HG02571 (cell line): ENCODE data around the gene EPDR1.

Source experiments
- ATAC-seq: cut with Tn5 transposase; IDR thresholded peaks from one replicate; pipeline ENCODE4 v1.9.1; 2021; ENCODE audit warnings: mild to moderate bottlenecking, moderate library complexity; ENCODE audit not compliant: unreplicated experiment

EPDR1 gene

GRCh38 chr7:37973915-37974314 is 53.5 kb downstream of the EPDR1 start:
- no peak for ATAC-seq

GRCh38 chr7:37974711-37975110 is 54.3 kb downstream of the EPDR1 start:
- ATAC-seq: no peak

- no peak for ATAC-seq
Measured at GRCh38 chr7:37977243-37977642, 56.8 kb downstream of the EPDR1 start.

GRCh38 chr7:37981664-37982063 is 61.2 kb downstream of the EPDR1 start:
- no peak for ATAC-seq

GRCh38 chr7:37982423-37982822 is 62.0 kb downstream of the EPDR1 start:
- no peak for ATAC-seq

- ATAC-seq: no peak
Measured at GRCh38 chr7:37984750-37985390, 64.4 kb downstream of the EPDR1 start.

GRCh38 chr7:37986908-37987330 is 66.5 kb downstream of the EPDR1 start:
- no peak for ATAC-seq

GRCh38 chr7:37987732-37988131 is 67.3 kb downstream of the EPDR1 start:
- ATAC-seq: no peak

GRCh38 chr7:37988721-37989650 is 68.5 kb downstream of the EPDR1 start:
- no peak for ATAC-seq

- no peak for ATAC-seq
Measured at GRCh38 chr7:37990337-37990736, 69.9 kb downstream of the EPDR1 start.

- ATAC-seq: no peak
Measured at GRCh38 chr7:37993060-37993501, 72.6 kb downstream of the EPDR1 start.

- ATAC-seq: no peak
Measured at GRCh38 chr7:37999673-38000072, 79.2 kb downstream of the EPDR1 start.

- no peak for ATAC-seq
Measured at GRCh38 chr7:38000272-38000671, 79.8 kb downstream of the EPDR1 start.
